GM18508 (cell line): Measurements from ENCODE around the gene ADGRV1.
"Not testable (repeated sequence)": the region's sequence is repeated elsewhere in the genome, so short reads cannot be mapped to it uniquely, and the experiment has no call there.

Source experiments
- ATAC-seq: cut with Tn5 transposase; IDR thresholded peaks from one replicate; pipeline ENCODE4 v1.9.1; 2021; ENCODE audit warnings: moderate number of reproducible peaks; ENCODE audit not compliant: insufficient read depth, unreplicated experiment

Gene ADGRV1

DNA sequence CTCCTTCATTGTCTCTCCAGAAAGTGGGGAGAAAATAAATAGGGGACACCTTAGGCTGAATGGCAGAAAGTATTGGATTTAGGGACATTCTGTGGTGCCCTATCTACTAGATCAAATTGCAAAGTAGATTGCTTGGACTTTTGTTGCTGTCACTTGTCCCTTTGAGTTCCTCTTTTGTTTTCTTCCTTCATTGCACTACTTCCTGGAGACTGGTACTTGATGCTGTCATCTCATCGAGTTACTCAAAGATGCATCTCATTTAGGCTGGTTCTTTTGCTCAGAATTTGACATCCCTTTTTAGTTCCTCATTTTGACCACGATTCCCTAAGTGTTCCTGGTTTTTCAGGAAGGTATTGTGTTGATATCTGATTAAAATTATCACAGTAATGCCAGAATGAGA is 137.6 kb downstream of the ADGRV1 start:
- ATAC-seq = no peak

DNA sequence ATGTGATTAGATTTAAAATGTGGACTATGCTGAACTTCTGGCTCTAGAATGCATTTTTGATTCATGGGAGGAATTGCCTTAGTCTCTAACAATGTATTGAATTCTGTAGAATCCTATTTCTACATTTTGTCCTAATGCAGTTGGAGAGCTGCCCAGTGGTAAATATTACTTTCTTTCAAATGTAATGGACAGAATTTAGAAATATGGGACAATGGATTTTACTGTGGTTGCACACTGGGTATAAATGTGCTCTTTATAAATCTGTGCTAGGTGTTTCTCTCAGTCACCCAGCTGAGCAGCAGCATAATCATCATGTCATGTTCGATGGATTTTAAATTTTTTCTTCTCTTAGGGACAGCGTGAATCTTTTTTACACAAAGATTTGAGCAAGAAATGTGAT is 141.7 kb downstream of the ADGRV1 start:
- ATAC-seq = no peak

DNA sequence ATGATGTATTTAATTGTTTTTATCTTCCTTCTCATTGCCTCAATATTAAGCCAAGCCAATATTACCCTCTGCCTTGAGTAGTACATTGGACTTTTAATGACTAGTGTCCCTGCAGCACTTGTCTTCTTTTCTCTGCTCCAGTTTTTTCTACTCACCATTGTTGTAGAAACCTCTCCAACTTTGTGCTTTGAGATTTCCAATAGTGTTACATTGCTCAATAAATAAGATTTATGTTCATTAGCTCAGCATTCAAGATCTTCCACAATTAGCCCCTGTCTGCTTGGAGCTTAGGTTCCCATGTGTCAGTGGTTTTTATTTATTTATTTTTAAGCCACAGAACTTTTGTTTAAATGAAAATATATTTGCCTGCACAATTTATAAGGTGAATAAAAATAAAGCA is 145.3 kb downstream of the ADGRV1 start:
- no peak for ATAC-seq

DNA sequence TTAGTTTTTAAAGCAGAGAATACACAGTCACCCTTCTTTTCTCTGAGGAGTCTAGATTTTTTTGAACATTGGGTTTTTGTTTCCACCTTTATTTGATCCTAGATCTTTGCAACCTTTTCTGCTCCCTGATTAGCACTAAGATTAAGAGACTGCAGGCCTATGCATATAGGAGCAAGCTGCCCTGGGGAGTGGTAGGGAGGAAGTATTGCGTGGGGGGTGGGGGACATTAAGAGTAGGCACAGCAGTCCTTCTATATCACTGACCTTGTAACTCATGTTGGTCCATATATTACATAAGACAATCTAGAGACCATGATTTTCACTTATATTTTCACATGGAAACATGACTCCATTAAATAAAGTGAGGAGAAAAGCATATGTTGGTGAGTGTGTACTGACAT is 149.1 kb downstream of the ADGRV1 start:
- ATAC-seq = no peak

DNA sequence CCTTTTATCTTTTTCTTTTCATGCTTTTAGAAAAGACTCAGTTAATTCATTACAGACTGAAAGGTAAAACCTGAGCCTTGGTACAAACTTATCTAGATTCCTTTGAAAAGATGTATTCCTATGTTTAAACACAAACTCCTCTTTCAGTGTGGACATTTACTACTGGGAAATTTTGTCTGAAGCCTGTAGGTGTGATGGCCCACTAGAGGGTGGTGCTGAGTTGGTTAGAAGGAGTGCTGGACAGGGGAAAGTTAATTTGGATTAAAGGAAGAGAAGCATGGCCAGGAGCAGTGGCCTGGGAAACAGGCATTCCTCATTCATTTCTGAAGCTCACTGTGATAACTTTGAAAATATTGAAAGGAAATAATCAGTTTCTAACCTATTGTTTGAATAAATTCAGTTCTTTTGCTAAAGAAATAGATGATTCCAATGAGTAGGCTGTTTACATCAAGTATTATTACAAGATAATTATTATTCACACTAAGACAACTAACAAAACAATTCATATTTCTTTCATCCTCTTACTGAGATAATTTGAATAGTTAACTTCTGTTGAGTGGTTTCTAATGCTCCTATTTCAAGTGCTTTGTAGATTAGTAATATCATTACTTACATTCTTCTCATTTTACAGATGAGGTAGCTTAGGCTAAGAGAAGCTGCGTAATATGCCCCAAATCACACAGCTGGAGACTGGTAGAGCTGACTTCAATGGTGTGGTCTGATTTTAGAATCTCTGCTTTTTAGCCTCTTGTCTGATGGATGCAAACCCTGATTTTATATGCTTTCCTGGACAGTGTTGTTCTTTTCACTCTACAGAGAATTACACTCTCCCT is 150.9 kb downstream of the ADGRV1 start:
- no peak for ATAC-seq

DNA sequence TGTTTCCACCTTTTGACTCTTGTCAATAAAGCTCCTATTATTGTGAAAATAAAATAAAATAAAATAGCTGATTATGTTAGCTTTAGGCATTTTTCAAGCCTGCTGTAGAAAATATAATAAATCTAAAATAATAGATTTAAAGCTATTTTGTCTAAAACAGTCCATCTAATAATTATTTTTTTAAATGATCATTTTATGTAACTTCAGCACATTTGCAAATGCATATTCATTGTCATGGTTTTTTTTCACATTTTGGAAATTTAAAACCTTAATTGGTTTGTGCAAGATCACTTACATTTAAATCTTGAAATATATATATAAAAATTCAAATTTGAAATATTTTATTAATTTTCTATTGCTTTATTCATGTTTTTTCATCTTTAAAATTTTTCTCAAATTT is 159.8 kb downstream of the ADGRV1 start:
- ATAC-seq = no peak

DNA sequence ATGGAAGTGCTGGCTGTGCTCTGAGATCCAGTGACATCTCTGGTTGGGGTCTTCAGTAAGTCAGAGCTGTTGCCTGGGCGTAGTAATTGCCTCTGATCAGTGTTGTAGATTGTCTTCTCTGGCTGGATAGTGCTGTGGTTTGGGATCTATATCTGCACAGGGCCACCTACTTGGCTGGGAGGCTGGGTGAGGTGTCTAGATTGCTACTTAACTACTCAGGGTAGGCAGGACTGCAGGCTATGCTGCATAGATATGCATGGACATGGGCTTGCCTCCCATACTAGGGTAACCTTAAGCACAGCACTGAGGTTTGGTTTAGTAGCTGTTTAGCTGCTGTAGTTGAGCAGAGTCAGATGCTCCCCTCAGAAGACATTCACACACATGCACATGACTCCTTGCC is 181.0 kb downstream of the ADGRV1 start:
- no peak for ATAC-seq

DNA sequence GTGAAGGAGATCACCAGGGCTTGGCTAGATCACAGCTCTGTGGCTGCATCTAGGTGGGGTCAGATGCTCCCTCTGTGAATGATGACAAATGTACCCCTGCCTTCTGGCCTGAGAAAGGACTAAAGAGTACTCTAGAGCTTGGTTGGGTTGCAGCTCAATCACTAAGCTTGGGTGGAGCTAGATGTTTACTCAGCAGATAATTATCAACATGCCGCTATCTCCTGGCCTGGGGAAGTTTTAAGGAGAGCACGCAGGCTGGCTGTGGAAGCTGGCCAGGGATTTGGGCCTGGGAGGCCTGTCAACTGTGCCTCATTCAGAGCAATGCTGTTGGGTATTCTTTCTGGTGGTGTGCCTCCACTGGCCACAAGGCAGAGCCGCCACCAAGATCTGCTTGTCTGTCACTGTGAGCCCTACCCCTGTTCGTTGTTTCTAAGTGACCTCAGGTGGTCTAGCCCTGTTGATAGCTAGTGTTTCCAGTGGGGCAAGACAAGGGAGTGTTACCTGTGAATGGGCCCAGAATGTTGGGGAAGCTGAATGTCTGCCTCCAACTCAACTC is 181.7 kb downstream of the ADGRV1 start:
- ATAC-seq = no peak

DNA sequence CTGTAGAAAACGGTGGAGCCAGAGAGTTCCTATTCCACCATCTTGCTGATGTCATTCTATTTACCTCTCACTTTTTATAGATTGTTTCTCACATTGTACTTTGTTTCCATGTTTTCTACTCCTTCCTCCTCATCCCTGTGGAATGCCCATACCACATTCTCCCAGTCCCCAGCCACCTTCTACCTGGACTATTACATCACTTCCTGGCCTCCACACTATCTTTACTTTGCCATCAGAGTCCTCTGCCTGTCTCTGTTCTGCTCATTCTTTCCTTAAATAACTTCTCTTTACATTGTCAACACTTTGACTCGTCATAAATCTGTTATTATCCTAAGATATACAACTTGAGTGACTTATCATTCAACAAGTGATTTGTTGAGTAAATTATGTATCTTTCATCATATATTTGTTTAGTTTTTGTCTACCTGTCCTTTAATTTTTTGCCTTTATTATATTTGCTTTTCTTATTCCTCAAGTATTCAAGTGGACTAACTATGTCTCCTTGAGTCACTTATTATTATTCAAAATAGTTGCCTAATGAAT is 182.5 kb downstream of the ADGRV1 start:
- ATAC-seq = no peak

DNA sequence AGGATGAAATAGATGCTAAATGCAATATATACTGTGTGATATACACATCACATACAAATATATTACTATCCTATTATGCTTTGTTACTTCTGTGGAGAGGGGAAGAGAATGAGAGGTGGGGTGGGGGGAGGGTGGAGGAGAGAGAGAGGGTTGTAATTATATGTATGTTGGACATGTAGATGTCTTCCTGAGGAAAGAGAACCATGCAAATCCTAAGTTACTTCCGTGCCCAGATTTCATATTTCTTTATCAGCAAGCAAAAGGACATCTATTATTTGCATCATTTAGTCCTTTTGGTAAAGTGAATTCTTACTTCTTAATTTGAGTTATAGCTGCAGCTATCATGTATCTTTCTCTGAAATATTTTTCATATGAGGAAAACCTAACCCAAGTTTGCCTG is 187.5 kb downstream of the ADGRV1 start:
- ATAC-seq = no peak

DNA sequence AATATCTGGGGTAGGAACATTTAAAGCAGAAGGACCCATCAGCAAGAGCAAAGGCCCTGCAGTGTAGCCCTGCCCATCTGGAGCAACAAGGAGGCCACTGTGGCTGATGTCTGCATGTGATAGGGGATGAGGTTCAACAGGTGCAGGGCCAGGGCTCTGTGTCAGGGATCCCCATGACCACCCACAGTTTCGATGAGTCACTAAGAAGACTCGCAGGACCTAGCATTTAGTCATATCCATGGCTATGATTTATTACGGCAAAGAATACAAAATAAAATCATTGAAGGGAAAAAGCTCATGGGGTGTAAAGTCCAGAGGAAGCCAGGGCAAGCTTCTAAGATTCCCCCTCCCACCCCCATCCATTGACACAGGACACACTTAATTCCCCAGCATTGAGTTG is 188.6 kb downstream of the ADGRV1 start:
- no peak for ATAC-seq

DNA sequence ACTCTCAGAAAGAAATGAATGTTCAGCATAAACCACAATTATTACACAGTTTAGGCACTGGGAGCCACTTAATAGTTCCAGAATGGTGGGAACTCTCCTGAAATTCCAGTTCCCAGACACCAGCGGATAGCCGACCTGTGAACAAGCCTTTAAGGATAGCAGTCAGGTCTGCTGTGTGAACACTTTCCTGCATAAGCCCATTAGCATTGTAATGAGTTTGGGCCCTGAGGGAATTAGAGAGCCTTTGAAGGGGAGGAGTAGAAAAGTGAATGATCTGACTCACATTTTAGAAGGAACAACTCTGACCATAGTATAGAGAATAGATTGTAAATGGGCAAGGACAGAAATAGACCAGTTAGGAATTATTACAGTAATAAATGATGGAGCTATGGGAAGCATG is 189.1 kb downstream of the ADGRV1 start:
- no peak for ATAC-seq

DNA sequence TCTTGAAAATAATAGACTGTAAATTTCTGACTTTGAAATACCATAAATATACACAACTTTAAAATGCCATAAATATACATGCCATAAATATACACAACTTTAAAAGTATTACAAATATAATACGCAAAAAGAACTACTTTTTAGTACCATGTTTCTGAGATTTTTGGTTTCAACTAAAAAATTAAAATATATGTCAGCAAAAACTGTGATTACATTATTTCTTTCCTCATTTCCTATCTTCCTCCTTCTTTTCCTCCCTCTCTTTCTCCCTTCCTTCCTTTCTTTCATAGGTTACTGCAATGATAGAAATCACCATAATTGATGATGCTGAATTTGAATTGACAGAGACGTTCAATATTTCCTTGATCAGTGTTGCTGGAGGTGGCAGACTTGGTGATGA is 200.5 kb downstream of the ADGRV1 start:
- no peak for ATAC-seq

DNA sequence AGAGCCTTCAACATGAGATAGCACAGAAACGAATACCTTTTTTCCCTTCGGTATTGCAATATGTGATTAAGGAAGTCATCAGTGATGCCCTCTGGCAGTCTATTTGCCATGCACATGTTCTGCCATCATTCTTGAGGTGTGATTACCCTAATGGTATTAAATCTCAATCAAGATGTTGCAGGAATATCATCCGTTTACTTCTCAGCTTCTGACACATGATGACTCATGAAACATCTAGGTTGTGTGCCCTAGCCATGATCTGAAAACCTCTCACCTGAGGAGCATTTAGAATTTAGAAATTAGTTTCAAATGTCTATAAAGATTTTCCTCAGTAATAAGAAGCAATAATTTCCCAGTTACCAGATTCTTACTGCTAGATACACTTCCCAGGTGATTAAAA is 209.1 kb downstream of the ADGRV1 start:
- no peak for ATAC-seq

DNA sequence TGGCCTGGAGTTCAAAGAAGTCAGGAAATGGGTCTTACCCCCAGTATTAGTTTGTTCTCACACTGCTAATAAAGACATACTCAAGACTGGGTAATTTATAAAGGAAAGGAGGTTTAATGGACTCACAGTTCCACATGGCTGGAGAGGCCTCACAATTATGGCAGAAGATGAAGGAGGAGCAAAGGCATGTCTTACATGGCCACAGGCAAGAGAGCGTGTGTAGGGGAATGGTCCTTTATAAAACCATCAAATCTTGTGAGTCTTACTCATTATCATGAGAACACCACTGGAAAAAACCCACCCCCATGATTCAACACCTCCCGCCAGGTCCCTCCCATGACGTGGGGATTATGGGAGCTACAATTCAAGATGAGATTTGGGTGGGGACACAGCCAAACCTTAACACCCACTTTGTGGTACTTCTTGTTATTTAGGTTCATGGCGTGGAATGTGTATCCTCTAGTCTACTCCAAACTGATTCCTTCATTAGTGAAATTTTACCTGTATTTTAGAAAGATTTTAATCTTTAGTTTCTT is 211.5 kb downstream of the ADGRV1 start:
- not testable (repeated sequence) for ATAC-seq

DNA sequence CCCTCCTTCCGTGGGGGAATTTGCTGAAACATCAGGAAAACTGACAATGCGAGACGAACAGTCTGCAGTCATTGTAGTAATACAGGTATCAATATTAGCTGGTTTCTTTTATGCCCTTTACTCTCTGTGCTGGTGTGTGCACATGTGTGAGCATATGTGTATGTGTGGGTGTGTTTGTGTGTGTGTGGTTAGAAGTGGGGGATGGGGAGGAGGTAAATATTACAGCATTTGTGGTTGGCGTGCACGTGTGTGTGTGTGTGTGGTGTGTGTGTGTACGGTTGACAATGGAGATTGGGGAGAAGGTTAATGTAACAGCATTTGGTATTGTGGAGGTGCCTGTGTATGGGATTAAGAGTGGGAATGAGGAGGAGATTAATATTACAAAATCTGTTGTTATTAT is 219.4 kb downstream of the ADGRV1 start:
- ATAC-seq = no peak

DNA sequence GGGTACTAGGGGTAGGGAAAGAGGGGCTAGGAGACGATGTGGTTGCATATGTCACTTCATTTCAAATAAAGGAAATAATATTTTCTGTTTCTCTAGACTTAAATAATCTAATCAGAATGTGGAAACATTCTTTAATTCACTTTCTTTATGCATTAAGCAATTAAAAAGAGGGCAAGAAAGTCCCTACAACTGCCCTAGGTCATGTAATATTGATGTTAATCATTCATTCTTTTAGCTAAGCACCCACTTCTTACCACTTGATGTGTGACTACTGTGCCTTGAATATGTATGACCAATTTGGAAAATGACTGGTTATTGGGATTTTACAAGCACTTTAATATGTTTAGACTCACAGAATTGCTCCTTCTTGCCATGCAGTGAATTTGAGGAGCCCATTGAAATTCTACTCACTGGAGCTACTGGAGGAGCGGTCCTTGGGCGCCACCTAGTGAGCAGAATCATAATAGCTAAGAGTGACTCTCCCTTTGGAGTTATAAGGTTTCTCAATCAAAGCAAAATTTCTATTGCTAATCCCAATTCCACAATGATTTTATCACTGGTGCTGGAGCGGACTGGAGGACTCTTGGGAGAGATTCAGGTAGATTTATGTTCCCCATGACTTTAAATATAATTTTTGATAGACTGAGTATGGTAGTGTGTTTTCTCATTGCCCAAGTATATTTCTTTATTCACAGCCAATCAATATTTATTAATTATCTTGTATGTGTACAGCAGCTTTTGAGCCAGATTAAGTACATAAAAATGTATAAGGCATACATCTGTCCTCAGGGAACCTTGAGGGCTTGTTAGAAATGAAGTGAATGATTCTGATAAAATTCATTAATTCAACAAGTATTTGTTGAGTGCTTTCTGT is 225.1 kb downstream of the ADGRV1 start:
- ATAC-seq = peak; percentile 91

DNA sequence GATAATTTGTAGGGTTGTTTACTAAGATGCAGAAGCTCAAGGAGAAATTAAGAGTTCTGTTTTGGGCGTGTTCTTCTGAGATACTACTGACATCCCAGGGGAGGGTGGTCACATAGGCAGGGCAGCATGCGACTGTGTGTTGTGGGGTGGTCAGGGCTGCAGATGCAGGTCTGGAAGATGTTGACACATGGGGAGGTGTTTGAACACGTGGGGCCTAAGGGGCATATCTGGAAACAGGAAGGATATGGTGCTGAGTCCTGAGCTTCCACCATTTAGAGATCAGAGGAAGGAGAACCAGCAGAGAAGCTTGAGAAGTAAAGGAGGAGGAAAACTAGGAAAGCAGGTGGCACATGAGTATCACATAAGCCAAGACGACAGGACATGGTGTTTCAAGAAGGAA is 228.2 kb downstream of the ADGRV1 start:
- no peak for ATAC-seq

DNA sequence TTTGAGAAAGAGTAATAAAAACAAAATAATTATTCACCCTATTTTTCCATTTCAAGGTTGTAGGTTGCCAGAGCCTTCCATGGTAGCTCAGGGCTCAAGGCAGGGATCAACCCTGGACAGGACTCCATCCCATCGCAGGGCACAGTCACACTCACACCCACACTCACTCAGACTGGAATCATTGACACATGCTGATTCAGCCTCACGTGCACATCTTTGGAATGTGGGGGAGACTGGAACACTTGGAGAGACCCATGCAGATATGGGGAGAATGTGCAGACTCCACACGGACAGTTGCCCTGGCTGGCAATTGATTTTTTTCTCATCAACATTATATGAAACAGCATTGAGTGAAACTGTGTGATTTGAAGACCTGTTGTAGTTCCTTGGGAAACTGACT is 234.1 kb downstream of the ADGRV1 start:
- ATAC-seq = no peak

DNA sequence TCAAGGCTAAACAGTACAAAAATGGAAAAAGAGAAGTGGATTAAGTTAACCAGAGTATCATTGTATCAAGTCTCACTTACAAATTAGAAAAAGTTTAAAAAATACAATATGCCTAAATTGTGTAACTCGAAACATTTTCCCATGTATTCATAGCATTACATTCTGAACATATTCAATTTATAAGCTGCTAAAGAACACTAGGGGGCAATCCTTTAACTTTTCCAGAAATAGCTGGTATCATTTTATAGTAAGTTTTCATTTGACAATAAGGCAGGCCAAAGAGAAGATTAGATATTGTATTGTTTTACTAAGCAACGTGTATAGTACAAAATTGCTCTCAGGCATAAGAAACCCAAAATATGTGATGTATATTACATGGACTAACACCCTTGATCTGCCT is 234.6 kb downstream of the ADGRV1 start:
- no peak for ATAC-seq

DNA sequence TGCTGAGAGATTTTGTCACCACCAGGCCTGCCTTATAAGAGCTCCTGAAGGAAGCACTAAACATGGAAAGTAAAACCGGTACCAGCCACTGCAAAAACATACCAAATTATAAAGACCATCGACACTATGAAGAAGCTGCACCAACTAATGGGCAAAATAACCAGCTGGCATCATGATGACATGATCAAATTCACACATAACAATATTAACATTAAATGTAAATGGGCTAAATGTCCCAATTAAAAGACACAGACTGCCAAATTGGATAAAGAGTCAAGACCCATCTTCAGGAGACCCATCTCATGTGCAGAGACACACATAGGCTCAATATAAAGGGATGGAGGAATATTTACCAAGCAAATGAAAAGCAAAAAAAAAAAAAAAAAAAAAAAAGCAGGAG is 238.3 kb downstream of the ADGRV1 start:
- ATAC-seq = not testable (repeated sequence)
